ENCODE data around the gene FES. TPM values are rescaled to one million over a fixed set of nuclear protein-coding genes. Genes with fewer than 3 reads are reported as not detected.

FES gene
- total RNA-seq, 2 experiments from 2014 or later, result 3.2 to 3.3 TPM

DNA sequence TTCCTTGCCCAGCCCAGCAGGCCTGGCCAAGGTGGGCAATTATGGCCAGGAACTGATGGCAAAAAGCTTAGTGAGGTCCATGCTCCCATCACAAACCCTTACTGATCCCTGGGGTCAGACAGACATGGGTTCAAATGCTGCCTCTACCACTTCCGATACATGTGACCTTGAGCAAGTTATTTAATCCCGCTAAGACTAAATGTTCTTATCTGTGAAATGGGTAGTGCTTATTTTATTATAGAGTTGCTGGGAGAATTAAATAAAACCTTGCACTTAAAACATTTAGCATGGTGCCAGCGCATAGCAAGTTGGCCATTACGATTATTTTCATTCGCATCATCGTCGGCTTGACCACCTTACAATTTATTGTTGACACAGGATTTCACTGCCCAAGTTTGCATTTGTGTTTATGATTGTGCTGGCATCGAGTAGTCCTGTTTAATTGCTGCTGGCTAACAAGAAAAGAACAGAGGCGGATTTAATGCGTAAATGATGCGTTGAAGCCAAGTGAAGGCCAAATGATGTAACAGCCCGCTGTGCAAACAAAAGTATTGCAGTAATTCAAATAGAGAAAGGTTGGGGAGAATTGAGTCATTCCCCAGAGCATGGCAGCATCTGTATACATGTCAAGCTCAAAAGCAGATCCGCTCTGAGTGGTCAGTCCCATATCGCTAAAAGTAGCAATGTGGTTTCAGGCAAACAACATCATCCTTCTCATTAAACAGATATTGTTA, 23.2 kb upstream of the FES start:
- Histone ChIP-seq H2AFZ (ENCODE audit: low read length) (no peak overlapping the region), H3K4me1 (ENCODE audit: insufficient read depth, low read length, poor library complexity, severe bottlenecking) (peaks cover 14% of the 10 kb centered on the region), H3K9me2 (ENCODE audit: insufficient read depth, low read length) (no peaks in the 10 kb centered on the region), H3K79me2 (ENCODE audit: insufficient read depth, low read depth, low read length) (no peaks in the 10 kb centered on the region), H3K36me3 (ENCODE audit: insufficient read depth, low read length) (no peaks in the 10 kb centered on the region), H4K20me1 (ENCODE audit: insufficient read depth, low read length) (no peaks in the 10 kb centered on the region), H3K4me2 (ENCODE audit: low read length) (no peak overlapping the region), H3K9me3 (ENCODE audit: low read length) (no peaks in the 10 kb centered on the region), H3K4me3 (ENCODE audit: low read depth, low read length, poor library complexity, severe bottlenecking) (no peak overlapping the region), H3K27ac (ENCODE audit: low read depth, low read length, poor library complexity, severe bottlenecking) (no peak overlapping the region)
- TF ChIP-seq EZH2phosphoT487 (IDR thresholded peaks at IDR 0.05; ENCODE audit: borderline replicate concordance, low read depth, low read length), result no peak
- TF ChIP-seq, protein P1, sequence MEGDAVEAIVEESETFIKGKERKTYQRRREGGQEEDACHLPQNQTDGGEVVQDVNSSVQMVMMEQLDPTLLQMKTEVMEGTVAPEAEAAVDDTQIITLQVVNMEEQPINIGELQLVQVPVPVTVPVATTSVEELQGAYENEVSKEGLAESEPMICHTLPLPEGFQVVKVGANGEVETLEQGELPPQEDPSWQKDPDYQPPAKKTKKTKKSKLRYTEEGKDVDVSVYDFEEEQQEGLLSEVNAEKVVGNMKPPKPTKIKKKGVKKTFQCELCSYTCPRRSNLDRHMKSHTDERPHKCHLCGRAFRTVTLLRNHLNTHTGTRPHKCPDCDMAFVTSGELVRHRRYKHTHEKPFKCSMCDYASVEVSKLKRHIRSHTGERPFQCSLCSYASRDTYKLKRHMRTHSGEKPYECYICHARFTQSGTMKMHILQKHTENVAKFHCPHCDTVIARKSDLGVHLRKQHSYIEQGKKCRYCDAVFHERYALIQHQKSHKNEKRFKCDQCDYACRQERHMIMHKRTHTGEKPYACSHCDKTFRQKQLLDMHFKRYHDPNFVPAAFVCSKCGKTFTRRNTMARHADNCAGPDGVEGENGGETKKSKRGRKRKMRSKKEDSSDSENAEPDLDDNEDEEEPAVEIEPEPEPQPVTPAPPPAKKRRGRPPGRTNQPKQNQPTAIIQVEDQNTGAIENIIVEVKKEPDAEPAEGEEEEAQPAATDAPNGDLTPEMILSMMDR (conservative IDR thresholded peaks at IDR 0.05; ENCODE audit: low read length), result no peak
- intact Hi-C loops (cut with micrococcal nuclease; ENCODE audit: unreplicated experiment), result no loop called here
- no peak for DNase-seq (ENCODE audit: low spot score)
- POLR2A ChIA-PET, result interaction anchor here (0.7 kb wide), 1 partner anchor 8 kb away, joined by 3 read pairs; no protein-coding TSS in a partner anchor
- BruUV-seq (replicated peaks), result no TSS peak
- CTCF ChIA-PET (ENCODE audit: unreplicated experiment), result no interaction called here

DNA sequence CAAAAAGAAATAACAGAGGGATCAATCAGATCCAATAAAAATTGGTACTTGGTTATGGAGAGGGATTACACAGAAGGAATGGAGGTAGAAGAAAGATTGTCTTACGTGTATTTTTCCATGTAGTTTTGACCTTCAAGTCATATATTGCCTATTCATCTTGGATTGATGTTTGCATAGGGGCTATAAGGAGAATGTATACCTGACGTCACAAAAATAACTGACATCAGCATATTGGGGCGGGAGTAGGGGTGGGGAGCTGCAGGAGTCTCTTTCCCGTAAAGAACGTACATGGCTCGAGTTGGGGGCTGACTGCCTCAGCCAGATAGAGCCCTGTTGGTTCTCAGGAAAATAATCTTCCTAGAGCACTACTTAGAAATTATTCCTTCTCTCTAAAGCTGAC, 21.8 kb upstream of the FES start:
- no peak overlapping the region for H2AFZ ChIP-seq (ENCODE audit: low read length)
- CTCF ChIA-PET (ENCODE audit: unreplicated experiment), result no interaction called here

More for the DNA sequence above, 21.8 kb upstream of the FES start:
- no peaks in the 10 kb centered on the region for H3K79me2 ChIP-seq (ENCODE audit: insufficient read depth, low read depth, low read length)
- no peak overlapping the region for H3K4me2 ChIP-seq (ENCODE audit: low read length)
- H3K27ac ChIP-seq (ENCODE audit: low read depth, low read length, poor library complexity, severe bottlenecking), result no peak overlapping the region
- H4K20me1 ChIP-seq (ENCODE audit: insufficient read depth, low read length), result no peaks in the 10 kb centered on the region
- TF ChIP-seq EZH2phosphoT487 (IDR thresholded peaks at IDR 0.05; ENCODE audit: borderline replicate concordance, low read depth, low read length), result no peak
- TF ChIP-seq, protein P1 (conservative IDR thresholded peaks at IDR 0.05; ENCODE audit: low read length), result no peak
- POLR2A ChIA-PET, result interaction anchor here (1.0 to 1.3 kb wide), 2 partner anchors 55 to 271 kb away, joined by 4 read pairs; no protein-coding TSS in a partner anchor
- H3K9me2 ChIP-seq (ENCODE audit: insufficient read depth, low read length), result no peaks in the 10 kb centered on the region
- no peaks in the 10 kb centered on the region for H3K9me3 ChIP-seq (ENCODE audit: low read length)
- no TSS peak for BruUV-seq (replicated peaks)
- no peak for DNase-seq (ENCODE audit: low spot score)
- H3K4me1 ChIP-seq (ENCODE audit: insufficient read depth, low read length, poor library complexity, severe bottlenecking), result peaks cover under 1% of the 10 kb centered on the region
- no peak overlapping the region for H3K4me3 ChIP-seq (ENCODE audit: low read depth, low read length, poor library complexity, severe bottlenecking)
- H3K36me3 ChIP-seq (ENCODE audit: insufficient read depth, low read length), result no peaks in the 10 kb centered on the region
- intact Hi-C loops (cut with micrococcal nuclease; ENCODE audit: unreplicated experiment), result no loop called here

Data from OCI-LY7 (cell line).